ENCODE data around the gene ZNF579. TPM values are rescaled to one million over a fixed set of nuclear protein-coding genes. Genes with fewer than 3 reads are reported as not detected.

Gene ZNF579
- total RNA-seq, 2 experiments from 2014 or later: 6.1 to 11.1 TPM

DNA sequence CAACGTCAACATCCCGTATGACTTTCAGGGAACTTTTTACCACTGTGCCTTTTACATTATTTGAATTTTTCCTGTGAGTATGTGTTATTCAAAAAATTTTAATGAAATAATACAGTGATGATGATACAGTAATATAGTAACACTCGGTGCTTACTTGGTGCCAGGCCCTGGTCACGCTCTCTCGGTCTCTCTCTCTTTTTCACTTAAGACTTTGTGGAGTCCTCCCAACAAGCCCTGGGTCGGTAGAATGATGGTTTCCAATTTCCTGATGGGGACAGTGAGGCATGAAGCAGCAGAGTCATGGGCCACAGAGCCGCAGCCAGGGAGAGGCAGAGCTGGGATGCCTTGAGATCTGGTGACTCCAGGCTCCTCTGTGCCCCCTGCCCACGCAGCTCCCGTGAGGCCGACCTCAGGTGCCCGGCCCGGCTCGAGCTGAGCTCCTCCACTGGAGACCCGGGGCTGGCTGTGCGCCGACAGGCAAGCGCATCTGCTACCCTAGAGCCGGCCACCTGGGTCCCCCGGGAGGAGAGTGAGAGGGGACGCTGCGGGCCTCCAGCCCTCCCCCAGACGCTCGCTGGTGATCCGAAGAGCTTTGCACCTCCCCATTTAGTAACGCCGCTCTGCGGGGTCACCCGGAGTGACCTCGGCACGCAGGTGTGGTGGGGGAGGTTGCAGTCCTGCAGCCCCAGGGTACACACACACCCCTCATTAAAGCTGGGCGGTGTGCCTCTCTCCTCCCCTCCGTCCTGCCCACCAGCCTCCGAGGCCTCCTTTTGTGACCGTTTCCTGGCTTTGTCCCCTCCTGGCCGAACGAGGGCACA is 30.9 kb downstream of the ZNF579 start:
- H2AFZ ChIP-seq (ENCODE audit: low read length): peak overlapping the region; percentile 55
- CTCF ChIA-PET (ENCODE audit: unreplicated experiment): no interaction called here

GRCh38 chr19:55546822-55547614 is 33.6 kb downstream of the ZNF579 start:
- intact Hi-C loops (cut with micrococcal nuclease; ENCODE audit: unreplicated experiment): no loop called here
- ChIA-PET CTCF (ENCODE audit: unreplicated experiment) (no interaction called here), POLR2A (no interaction called here)
- Histone ChIP-seq H2AFZ (ENCODE audit: low read length) (no peak overlapping the region), H4K20me1 (ENCODE audit: insufficient read depth, low read length) (no peaks in the 10 kb centered on the region), H3K27ac (ENCODE audit: low read depth, low read length, poor library complexity, severe bottlenecking) (no peak overlapping the region), H3K4me2 (ENCODE audit: low read length) (no peak overlapping the region), H3K4me1 (ENCODE audit: insufficient read depth, low read length, poor library complexity, severe bottlenecking) (peaks cover 8% of the 10 kb centered on the region), H3K79me2 (ENCODE audit: insufficient read depth, low read depth, low read length) (no peaks in the 10 kb centered on the region), H3K9me3 (ENCODE audit: low read length) (no peaks in the 10 kb centered on the region), H3K4me3 (ENCODE audit: low read depth, low read length, poor library complexity, severe bottlenecking) (no peak overlapping the region), H3K9me2 (ENCODE audit: insufficient read depth, low read length) (no peaks in the 10 kb centered on the region), H3K36me3 (ENCODE audit: insufficient read depth, low read length) (no peaks in the 10 kb centered on the region)
- no TSS peak for BruUV-seq (replicated peaks)
- TF ChIP-seq EZH2phosphoT487 (IDR thresholded peaks at IDR 0.05; ENCODE audit: borderline replicate concordance, low read depth, low read length) (no peak), CTCF (conservative IDR thresholded peaks at IDR 0.05; ENCODE audit: low read length) (no peak)
- no peak for DNase-seq (ENCODE audit: low spot score)

More for the DNA sequence above, 30.9 kb downstream of the ZNF579 start:
- DNase-seq (ENCODE audit: low spot score): peak; percentile 34
- no peaks in the 10 kb centered on the region for H3K79me2 ChIP-seq (ENCODE audit: insufficient read depth, low read depth, low read length)
- POLR2A ChIA-PET: no interaction called here
- peak overlapping the region; percentile 2 for H3K4me3 ChIP-seq (ENCODE audit: low read depth, low read length, poor library complexity, severe bottlenecking)
- no peak for TF ChIP-seq EZH2phosphoT487 (IDR thresholded peaks at IDR 0.05; ENCODE audit: borderline replicate concordance, low read depth, low read length)
- no peak for TF ChIP-seq CTCF (conservative IDR thresholded peaks at IDR 0.05; ENCODE audit: low read length)
- H3K9me3 ChIP-seq (ENCODE audit: low read length): no peaks in the 10 kb centered on the region
- H3K4me2 ChIP-seq (ENCODE audit: low read length): peak overlapping the region; percentile 49; the same call in 1 of the 2 replicates
- no peak overlapping the region for H3K27ac ChIP-seq (ENCODE audit: low read depth, low read length, poor library complexity, severe bottlenecking)
- no TSS peak for BruUV-seq (replicated peaks)
- no peaks in the 10 kb centered on the region for H3K36me3 ChIP-seq (ENCODE audit: insufficient read depth, low read length)
- H3K9me2 ChIP-seq (ENCODE audit: insufficient read depth, low read length): no peaks in the 10 kb centered on the region
- intact Hi-C loops (cut with micrococcal nuclease; ENCODE audit: unreplicated experiment): no loop called here
- no peaks in the 10 kb centered on the region for H4K20me1 ChIP-seq (ENCODE audit: insufficient read depth, low read length)
- peaks cover 8% of the 10 kb centered on the region for H3K4me1 ChIP-seq (ENCODE audit: insufficient read depth, low read length, poor library complexity, severe bottlenecking)

Data from OCI-LY7 (cell line).